Activated CD4-positive, alpha-beta memory T cell treated with anti-CD3 and anti-CD28 coated beads for 36 hours (primary cell): ENCODE results near the gene ADRA2C. TPM values are rescaled to one million over a fixed set of nuclear protein-coding genes. Genes with fewer than 3 reads are reported as not detected.

Source experiments
- CTCF ChIA-PET: fragments of 350-600 bp; sonication (Branson Sonifier 250); formaldehyde crosslinking; loops from one replicate; lab custom pipeline; 2021; ENCODE audit warnings: antibody characterized with exemption, inconsistent platforms; lab: Charles Lee
- POLR2A ChIA-PET: fragments of 350-600 bp; sonication (Branson Sonifier 250); formaldehyde crosslinking; loops from one replicate; lab custom pipeline; 2021; ENCODE audit warnings: antibody characterized with exemption; lab: Charles Lee
- DNase-seq: peaks from one replicate; pipeline ENCODE4 v3.0.0-alpha.2; 2020
- H3K27ac Mint-ChIP-seq: one replicate; pipeline ENCODE4 v1.8.0; 2021; ENCODE audit warnings: mixed read lengths
- H3K27me3 Mint-ChIP-seq: one replicate; pipeline ENCODE4 v1.8.0; 2021; ENCODE audit warnings: mixed read lengths
- H3K36me3 Mint-ChIP-seq: one replicate; pipeline ENCODE4 v1.8.0; 2021; ENCODE audit warnings: mixed read lengths
- H3K4me1 Mint-ChIP-seq: one replicate; pipeline ENCODE4 v1.8.0; 2021; ENCODE audit warnings: low read depth, mixed read lengths
- H3K4me3 Mint-ChIP-seq: one replicate; pipeline ENCODE4 v1.8.0; 2021; ENCODE audit warnings: mild to moderate bottlenecking, mixed read lengths
- H3K9me3 Mint-ChIP-seq: one replicate; pipeline ENCODE4 v1.8.0; 2021; ENCODE audit warnings: mixed read lengths
- intact Hi-C: fragments of 100-400 bp; cut with micrococcal nuclease; formaldehyde crosslinking; loops from one replicate; pipeline ENCODE4 v1.15.1; 2023
- total RNA-seq, 2 experiments: library from RNA; stranded (reverse); gene quantifications; one replicate each; pipeline ENCODE4 v1.2.3, GENCODE V29; 2021

Gene ADRA2C
- total RNA-seq, 2 experiments from 2014 or later: not detected

- H3K4me3 Mint-ChIP-seq: no peak overlapping the region
- no peaks in the 10 kb centered on the region for H3K4me1 Mint-ChIP-seq
- CTCF ChIA-PET: no interaction called here
- H3K27me3 Mint-ChIP-seq: no peaks in the 10 kb centered on the region
- H3K27ac Mint-ChIP-seq: no peak overlapping the region
- POLR2A ChIA-PET: no interaction called here
- H3K9me3 Mint-ChIP-seq: no peaks in the 10 kb centered on the region
- no peaks in the 10 kb centered on the region for H3K36me3 Mint-ChIP-seq
- intact Hi-C loops: no loop called here
- DNase-seq: no peak
These were observed 51.1 kb downstream of the ADRA2C start for GRCh38 chr4:3816983-3817960.

Other genes with a start within 250 kb of the ADRA2C start
- 10 to 100 TPM; 54.6 to 55.9 TPM for gene LRPAP1, start 234.0 kb upstream of the ADRA2C start, total RNA-seq